ENCODE data around the gene PTPRN2.

- TF ChIP-seq EZH2 (IDR thresholded peaks at IDR 0.05; ENCODE audit: low read length, missing control alignments) = no peak
- TF ChIP-seq, protein P1, sequence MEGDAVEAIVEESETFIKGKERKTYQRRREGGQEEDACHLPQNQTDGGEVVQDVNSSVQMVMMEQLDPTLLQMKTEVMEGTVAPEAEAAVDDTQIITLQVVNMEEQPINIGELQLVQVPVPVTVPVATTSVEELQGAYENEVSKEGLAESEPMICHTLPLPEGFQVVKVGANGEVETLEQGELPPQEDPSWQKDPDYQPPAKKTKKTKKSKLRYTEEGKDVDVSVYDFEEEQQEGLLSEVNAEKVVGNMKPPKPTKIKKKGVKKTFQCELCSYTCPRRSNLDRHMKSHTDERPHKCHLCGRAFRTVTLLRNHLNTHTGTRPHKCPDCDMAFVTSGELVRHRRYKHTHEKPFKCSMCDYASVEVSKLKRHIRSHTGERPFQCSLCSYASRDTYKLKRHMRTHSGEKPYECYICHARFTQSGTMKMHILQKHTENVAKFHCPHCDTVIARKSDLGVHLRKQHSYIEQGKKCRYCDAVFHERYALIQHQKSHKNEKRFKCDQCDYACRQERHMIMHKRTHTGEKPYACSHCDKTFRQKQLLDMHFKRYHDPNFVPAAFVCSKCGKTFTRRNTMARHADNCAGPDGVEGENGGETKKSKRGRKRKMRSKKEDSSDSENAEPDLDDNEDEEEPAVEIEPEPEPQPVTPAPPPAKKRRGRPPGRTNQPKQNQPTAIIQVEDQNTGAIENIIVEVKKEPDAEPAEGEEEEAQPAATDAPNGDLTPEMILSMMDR (conservative IDR thresholded peaks at IDR 0.05 in 1 of 2, IDR thresholded peaks at IDR 0.05 in 1 of 2; ENCODE audit: low read depth in 1 of 2, low read length in 2 of 2) = no peak
Measured at GRCh38 chr7:158110034-158110590, 477.5 kb downstream of the PTPRN2 start.

All from fibroblast of lung (primary cell).